Spleen (tissue), 11 donors: ENCODE measurements around the gene C1orf115. TPM values are rescaled to one million over a fixed set of nuclear protein-coding genes. Genes with fewer than 3 reads are reported as not detected.
"Not testable (repeated sequence)": the region's sequence is repeated elsewhere in the genome, so short reads cannot be mapped to it uniquely, and the experiment has no call there.

Experiments
- DNase-seq: peaks from one replicate; pipeline ENCODE4 v3.0.0-alpha.2; 2020
- H3K27ac ChIP-seq, 8 donors: fragments of 200-600 bp; sonication (generic) in 7 of 8; 1 replicate in 4 of 8; 2 replicates in 4 of 8; pipeline versions ENCODE4 v1.5.0 to v1.8.0; 2016 to 2021; ENCODE audit warnings: inconsistent platforms in 4 of 8, mild to moderate bottlenecking in 4 of 8, moderate library complexity in 1 of 8
- H3K27me3 ChIP-seq, 7 donors: fragments of 200-600 bp; sonication (generic) in 6 of 7; replicated peaks in 1 of 7; 1 replicate in 4 of 7; 2 replicates in 3 of 7; pipeline versions ENCODE4 v1.5.0 to v1.8.0; 2016 to 2021; ENCODE audit warnings: inconsistent platforms in 3 of 7, mild to moderate bottlenecking in 1 of 7
- H3K36me3 ChIP-seq, 6 donors: fragments of 200-600 bp; sonication (generic) in 5 of 6; 1 replicate in 4 of 6; 2 replicates in 2 of 6; pipeline versions ENCODE4 v1.5.0 to v1.8.0; 2016 to 2021; ENCODE audit warnings: inconsistent platforms in 2 of 6
- H3K4me1 ChIP-seq, 6 donors: fragments of 200-600 bp; sonication (generic) in 5 of 6; 1 replicate in 3 of 6; 2 replicates in 3 of 6; pipeline versions ENCODE4 v1.5.0 to v1.8.0; 2016 to 2021; ENCODE audit warnings: inconsistent platforms in 3 of 6
- H3K4me3 ChIP-seq, 8 donors: fragments of 200-600 bp; sonication (generic) in 7 of 8; 1 replicate in 4 of 8; 2 replicates in 4 of 8; pipeline versions ENCODE4 v1.5.0 to v1.8.0; 2016 to 2021; ENCODE audit warnings: inconsistent platforms in 4 of 8, mild to moderate bottlenecking in 4 of 8, moderate library complexity in 2 of 8
- H3K9me3 ChIP-seq, 8 donors: fragments of 200-600 bp; sonication (generic) in 7 of 8; 1 replicate in 4 of 8; 2 replicates in 4 of 8; pipeline versions ENCODE4 v1.5.0 to v1.8.0; 2016 to 2021; ENCODE audit warnings: inconsistent platforms in 4 of 8
- POLR2A ChIP-seq, 3 donors: fragments of 450-650 bp; IDR thresholded peaks; one replicate each; pipeline ENCODE4 v1.5.1; 2017; ENCODE audit warnings: antibody characterized with exemption in 3 of 3, mild to moderate bottlenecking in 1 of 3
- POLR2AphosphoS5 ChIP-seq, 3 donors: sonication (generic); formaldehyde crosslinking; IDR thresholded peaks; one replicate each; pipeline ENCODE4 v1.5.1; 2017; ENCODE audit warnings: antibody characterized with exemption in 3 of 3
- WGBS, 5 donors: extraction: QIAGEN DNeasy Blood & Tissue Kit in 3 of 5; methylation state at CpG; one replicate each; pipeline versions ENCODE4 v1.1.5 to v1.1.7; 2013 to 2018; 5-methylcytosine and 5-hydroxymethylcytosine counted together
- intact Hi-C: fragments of 100-400 bp; cut with DNase I; formaldehyde crosslinking; loops from one replicate; pipeline ENCODE4 v1.15.0; 2023; ENCODE audit warnings: low total_unique reads
- polyA plus RNA-seq, 3 donors: library from polyadenylated mRNA; stranded (reverse); fragments of 200-250 nt; gene quantifications; one replicate each; pipeline ENCODE4 v1.2.1, GENCODE V29; 2013
- total RNA-seq, 7 donors: library from RNA; depleted of rRNA in 3 of 7; stranded (reverse); fragments of >200 nt in 3 of 7; fragmentation: NEBNext Ultra II Directional in 4 of 7; extraction: Animal tissue kit (Norgen Biotek cat#: 25700) in 4 of 7; gene quantifications; one replicate each; pipeline versions ENCODE4 v1.1.0 to v1.2.1, GENCODE V29; 2016 to 2021
- TF ChIP-seq, protein P1 (sequence below), 11 experiments: fragments of 200-600 bp in 7 of 11; fragments of 450-650 bp in 4 of 11; sonication (generic) in 4 of 11; IDR thresholded peaks in 8 of 11; conservative IDR thresholded peaks in 3 of 11; 1 replicate in 7 of 11; 2 replicates in 4 of 11; pipeline versions ENCODE4 v1.4.0 to v1.8.0; 2016 to 2021; ENCODE audit warnings: antibody characterized with exemption in 11 of 11, inconsistent platforms in 4 of 11, mild to moderate bottlenecking in 1 of 11
- donor health status: healthy with polysubstance abuse.
- donor health status: DM: no; HTN: no; CAD: no; lungs with moderate emphysema.
- donor health status: DM: no; HTN: no; CAD: no.
- donor health status: Bipolar disorder and iron deficiency.
- donor health status: healthy.
- donor health status: DM: no; HTN: no; CAD: no.
- donor health status: DM: yes; HTN: yes; CAD: no.

Gene C1orf115
- total and polyA plus RNA-seq, 10 donors = 14.3 to 80.0 (median 47.7) TPM

DNA sequence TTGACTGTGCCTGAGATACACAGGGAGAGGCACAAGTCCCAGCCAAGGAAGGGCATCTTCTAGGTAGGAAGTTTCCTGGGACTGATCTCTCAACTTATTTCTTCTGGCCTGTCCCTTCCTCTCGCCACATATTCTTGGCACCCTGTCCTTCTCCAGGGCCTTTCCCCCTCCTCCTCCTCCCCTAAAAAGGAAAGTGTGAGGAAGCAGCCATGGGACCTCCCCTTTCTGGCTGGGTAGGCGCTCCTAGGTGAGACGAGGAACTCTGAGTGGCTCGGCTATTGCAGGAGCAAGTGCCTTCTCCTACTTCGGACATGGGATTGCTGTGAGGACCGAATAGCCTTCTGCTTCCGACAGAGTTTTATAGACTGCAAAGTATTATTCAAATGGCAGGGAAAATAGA is 42.5 kb downstream of the C1orf115 start:
- Histone ChIP-seq H3K4me1 (peaks cover 8 to 21% (median 13%) of the 10 kb centered on the region in 6 donors), H3K9me3 (no peaks in the 10 kb centered on the region), H3K27me3 (no peaks in the 10 kb centered on the region), H3K4me3 (peak overlapping the region in 2 of 8 donors; percentile 1 to 46), H3K36me3 (no peaks in the 10 kb centered on the region), H3K27ac (peak overlapping the region; percentile 60 to 83 (median 78))
- no peak for DNase-seq
- TF ChIP-seq, protein P1, sequence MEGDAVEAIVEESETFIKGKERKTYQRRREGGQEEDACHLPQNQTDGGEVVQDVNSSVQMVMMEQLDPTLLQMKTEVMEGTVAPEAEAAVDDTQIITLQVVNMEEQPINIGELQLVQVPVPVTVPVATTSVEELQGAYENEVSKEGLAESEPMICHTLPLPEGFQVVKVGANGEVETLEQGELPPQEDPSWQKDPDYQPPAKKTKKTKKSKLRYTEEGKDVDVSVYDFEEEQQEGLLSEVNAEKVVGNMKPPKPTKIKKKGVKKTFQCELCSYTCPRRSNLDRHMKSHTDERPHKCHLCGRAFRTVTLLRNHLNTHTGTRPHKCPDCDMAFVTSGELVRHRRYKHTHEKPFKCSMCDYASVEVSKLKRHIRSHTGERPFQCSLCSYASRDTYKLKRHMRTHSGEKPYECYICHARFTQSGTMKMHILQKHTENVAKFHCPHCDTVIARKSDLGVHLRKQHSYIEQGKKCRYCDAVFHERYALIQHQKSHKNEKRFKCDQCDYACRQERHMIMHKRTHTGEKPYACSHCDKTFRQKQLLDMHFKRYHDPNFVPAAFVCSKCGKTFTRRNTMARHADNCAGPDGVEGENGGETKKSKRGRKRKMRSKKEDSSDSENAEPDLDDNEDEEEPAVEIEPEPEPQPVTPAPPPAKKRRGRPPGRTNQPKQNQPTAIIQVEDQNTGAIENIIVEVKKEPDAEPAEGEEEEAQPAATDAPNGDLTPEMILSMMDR (IDR thresholded peaks at IDR 0.05 in 8 of 11, conservative IDR thresholded peaks at IDR 0.05 in 3 of 11) = no peak
- no peak for TF ChIP-seq POLR2AphosphoS5 (IDR thresholded peaks at IDR 0.05)
- TF ChIP-seq POLR2A (IDR thresholded peaks at IDR 0.05) = no peak
- intact Hi-C loops = no loop called here
- 46 to 74% (median 54%) methylated on average over 7 of the region's 7 CpGs for WGBS, 5 donors

DNA sequence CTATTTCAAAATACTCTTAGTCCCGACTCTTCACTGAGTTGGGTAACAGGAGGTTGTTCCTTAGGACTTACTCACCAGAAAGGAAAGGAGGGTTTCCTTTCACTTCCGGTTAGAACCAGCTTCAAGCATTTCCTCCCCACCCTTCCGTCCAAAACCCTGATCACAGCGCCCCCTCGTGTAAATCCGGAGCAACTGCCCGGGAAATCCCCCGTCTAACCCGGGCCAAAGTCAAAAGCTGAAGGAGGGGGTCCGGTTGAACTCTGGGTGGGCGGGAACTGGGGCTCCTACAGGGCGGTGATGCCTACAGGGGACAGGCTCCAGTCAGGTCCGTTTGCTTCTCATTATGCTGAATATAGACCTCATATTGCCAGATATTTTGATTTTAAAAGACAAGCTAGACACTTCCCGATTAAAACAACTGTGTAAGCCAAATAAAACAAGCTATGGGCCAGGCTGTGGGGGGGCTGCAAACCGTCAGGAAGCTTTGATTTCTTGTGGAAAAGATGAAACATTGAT is 43.0 kb downstream of the C1orf115 start:
- Histone ChIP-seq H3K36me3 (no peaks in the 10 kb centered on the region), H3K4me1 (peaks cover 8 to 21% (median 13%) of the 10 kb centered on the region in 6 donors), H3K9me3 (no peaks in the 10 kb centered on the region), H3K4me3 (peak overlapping the region in 2 of 8 donors; percentile 1 to 46), H3K27me3 (no peaks in the 10 kb centered on the region), H3K27ac (peak overlapping the region; percentile 60 to 83 (median 78))
- DNase-seq = peak; percentile 90
- intact Hi-C loops = no loop called here
- WGBS, 5 donors = 2 to 4% (median 2%) methylated on average over 15 of the region's 15 CpGs
- TF ChIP-seq, protein P1 (IDR thresholded peaks at IDR 0.05 in 8 of 11, conservative IDR thresholded peaks at IDR 0.05 in 3 of 11) = peak; percentile 65 to 94 (median 86)
- TF ChIP-seq POLR2AphosphoS5 (IDR thresholded peaks at IDR 0.05) (peak in 2 of 3 donors; percentile 36 to 53), POLR2A (IDR thresholded peaks at IDR 0.05) (no peak)

DNA sequence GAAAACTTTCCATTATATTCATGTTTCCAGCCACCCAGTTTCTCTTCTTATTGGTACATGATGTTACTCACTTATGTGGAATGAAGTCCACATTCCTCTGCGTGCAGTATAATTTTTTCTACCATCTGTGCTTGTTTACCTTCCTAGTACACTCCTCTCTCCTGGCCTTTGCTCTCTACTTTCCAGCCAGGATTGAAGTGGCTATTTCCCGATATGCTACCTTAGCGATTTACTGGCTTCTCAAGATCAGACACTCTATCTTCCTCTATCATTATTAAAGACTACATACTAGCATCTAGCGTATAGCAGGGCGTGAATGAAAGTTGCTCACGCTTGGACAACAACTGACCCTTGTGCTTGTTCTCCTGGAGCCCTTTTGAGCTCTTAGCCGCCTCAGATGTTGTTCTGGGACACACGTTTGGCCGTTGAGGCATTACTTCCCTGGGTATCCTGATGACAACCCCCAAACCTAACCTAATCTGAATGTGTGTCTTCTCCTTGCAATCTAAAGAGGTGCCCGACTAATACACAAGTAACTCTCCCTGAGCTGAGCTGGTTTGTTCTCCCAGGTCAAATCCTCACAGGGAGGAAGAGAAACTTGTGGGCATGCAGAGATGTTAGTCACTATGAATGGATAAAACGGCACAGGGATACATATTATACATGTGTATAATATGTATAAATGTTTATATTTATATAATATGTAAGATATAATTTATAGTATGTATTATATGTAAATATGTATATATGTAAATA is 44.6 kb downstream of the C1orf115 start:
- no peak overlapping the region for H3K4me3 ChIP-seq
- H3K27ac ChIP-seq = no peak overlapping the region
- 81 to 91% (median 86%) methylated on average over 11 of the region's 11 CpGs for WGBS, 5 donors
- H3K4me1 ChIP-seq = peaks cover 8 to 21% (median 13%) of the 10 kb centered on the region in 6 donors
- no peak for DNase-seq
- intact Hi-C loops = no loop called here
- H3K36me3 ChIP-seq = no peaks in the 10 kb centered on the region
- TF ChIP-seq, protein P1 (IDR thresholded peaks at IDR 0.05 in 8 of 11, conservative IDR thresholded peaks at IDR 0.05 in 3 of 11) = no peak
- no peak for TF ChIP-seq POLR2A (IDR thresholded peaks at IDR 0.05)
- no peak for TF ChIP-seq POLR2AphosphoS5 (IDR thresholded peaks at IDR 0.05)
- no peaks in the 10 kb centered on the region for H3K9me3 ChIP-seq
- no peaks in the 10 kb centered on the region for H3K27me3 ChIP-seq

DNA sequence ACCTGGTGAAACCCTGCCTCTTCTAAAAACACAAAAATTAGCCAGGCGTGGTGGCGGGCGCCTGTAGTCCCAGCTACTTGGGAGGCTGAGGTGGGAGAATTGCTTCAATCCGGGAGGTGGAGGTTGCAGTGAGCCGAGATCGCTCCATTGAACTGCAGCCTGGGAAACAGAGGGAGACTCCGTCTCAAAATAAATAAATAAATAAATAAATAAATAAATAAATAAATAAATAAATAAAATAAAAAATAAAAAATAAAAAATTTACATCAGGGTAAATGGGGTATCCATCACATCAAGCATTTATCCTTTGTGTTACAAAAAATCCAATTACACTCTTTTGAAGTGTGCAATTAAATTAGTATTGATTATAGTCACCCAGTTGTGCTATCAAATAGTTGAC is 46.1 kb downstream of the C1orf115 start:
- H3K4me1 ChIP-seq = peaks cover 8 to 21% (median 13%) of the 10 kb centered on the region in 6 donors
- 94 to 98% (median 95%) methylated on average over 7 of the region's 7 CpGs for WGBS, 5 donors
- H3K4me3 ChIP-seq, H3K36me3 ChIP-seq, H3K27me3 ChIP-seq, H3K9me3 ChIP-seq, intact Hi-C loops, DNase-seq, H3K27ac ChIP-seq: not testable (repeated sequence)
